Ovary (tissue), 3 donors: ENCODE results near the gene CHAD.

ENCODE experiments used
- POLR2A ChIP-seq: fragments of 450-650 bp; IDR thresholded peaks from one replicate; pipeline ENCODE4 v1.6.1; 2017; ENCODE audit warnings: antibody characterized with exemption, mild to moderate bottlenecking, moderate library complexity
- TF ChIP-seq, protein P1 (sequence below), 3 donors: fragments of 450-650 bp in 2 of 3; fragments of 200-600 bp in 1 of 3; IDR thresholded peaks; one replicate each; pipeline versions ENCODE4 v1.5.1 to v1.8.0; 2016 to 2022; ENCODE audit warnings: antibody characterized with exemption in 3 of 3, mild to moderate bottlenecking in 1 of 3
- donor health status: DM: no; HTN: no; CAD: no.

DNA sequence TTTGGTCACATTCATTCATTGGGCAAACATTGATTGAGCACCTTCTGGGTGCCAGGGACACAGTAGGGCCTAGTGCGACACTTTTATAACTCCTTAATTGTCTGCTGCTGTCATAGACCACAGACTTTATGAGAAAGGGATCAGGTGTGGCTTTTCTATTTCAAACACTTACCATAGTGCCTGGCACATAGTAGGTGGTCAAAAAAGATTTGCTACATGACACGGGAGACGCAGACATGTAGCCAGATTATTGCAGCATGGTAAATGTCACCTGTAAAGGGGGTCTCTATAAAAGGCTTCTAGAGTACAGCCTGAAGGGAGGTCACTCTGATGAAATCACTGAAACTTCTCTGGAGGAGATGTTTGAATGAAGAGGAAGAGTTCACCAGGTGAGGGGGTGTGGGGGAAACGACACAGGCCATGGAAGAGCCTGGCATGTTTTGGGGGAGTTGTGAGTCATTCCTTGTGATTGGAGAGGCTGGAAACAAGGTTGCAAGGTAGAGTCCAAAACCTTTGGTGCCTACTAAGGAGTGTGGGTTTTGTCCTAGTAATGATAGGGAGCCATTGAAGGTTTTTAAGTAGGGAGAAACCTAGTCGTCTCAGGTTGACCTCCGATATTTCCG lies 11.6 kb upstream of the CHAD start:
- TF ChIP-seq, protein P1, sequence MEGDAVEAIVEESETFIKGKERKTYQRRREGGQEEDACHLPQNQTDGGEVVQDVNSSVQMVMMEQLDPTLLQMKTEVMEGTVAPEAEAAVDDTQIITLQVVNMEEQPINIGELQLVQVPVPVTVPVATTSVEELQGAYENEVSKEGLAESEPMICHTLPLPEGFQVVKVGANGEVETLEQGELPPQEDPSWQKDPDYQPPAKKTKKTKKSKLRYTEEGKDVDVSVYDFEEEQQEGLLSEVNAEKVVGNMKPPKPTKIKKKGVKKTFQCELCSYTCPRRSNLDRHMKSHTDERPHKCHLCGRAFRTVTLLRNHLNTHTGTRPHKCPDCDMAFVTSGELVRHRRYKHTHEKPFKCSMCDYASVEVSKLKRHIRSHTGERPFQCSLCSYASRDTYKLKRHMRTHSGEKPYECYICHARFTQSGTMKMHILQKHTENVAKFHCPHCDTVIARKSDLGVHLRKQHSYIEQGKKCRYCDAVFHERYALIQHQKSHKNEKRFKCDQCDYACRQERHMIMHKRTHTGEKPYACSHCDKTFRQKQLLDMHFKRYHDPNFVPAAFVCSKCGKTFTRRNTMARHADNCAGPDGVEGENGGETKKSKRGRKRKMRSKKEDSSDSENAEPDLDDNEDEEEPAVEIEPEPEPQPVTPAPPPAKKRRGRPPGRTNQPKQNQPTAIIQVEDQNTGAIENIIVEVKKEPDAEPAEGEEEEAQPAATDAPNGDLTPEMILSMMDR (IDR thresholded peaks at IDR 0.05) = no peak
- TF ChIP-seq POLR2A = no peak
